Measurements from ENCODE around the gene ARL2BP. TPM values are rescaled to one million over a fixed set of nuclear protein-coding genes. Genes with fewer than 3 reads are reported as not detected.
"Not testable (repeated sequence)": the region's sequence is repeated elsewhere in the genome, so short reads cannot be mapped to it uniquely, and the experiment has no call there.

Gene ARL2BP
- total RNA-seq, 1 experiment from 2014 or later = 352 TPM

DNA sequence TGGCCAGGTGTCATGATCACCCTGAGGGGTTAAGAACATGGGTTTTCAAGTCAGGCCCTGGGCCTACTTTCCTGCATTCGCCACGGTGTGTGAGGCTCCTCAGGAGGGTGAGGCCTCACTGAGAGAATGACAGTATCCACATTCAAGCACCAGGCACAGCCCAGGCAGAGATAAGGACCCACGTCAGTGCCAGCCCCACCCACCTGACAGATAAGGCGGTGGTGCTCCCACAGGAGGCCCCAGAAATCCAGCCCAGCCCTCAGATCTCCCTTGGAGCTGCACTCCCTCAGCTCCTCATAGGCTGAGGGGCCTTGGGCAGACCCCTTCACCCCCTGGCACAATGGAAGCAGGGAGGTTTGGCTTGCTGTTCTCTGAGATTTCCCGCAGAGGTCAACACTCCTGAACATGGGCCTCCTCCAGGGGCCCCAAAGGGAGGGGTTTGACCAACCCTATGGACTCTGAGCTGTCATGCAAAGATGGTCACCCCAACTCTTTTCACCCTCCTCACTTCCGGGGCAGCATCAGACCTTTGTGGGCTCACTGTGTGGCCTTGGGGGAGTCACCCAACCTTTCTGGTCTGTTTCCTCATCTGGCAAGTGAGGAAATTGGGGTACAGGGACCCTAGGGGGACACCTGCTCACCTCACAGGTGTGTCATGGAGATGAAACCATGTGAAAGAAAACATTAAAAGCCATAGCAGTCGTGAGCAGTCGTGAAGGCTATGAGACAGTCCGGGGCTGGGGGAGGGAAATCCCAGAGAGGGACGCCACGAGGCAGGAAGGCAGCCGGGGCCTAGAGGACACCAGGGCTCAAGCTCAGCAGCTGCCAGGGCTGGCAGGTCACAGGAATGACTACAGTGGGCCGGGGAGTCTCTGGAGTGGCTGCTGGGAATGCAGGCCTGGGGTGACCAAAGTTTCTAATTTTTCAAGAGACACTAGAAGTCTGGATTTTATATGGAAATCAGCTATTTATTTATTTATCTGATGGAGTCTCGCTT lies 24.0 kb downstream of the ARL2BP start:
- Histone ChIP-seq H3K9me3 (no peaks in the 10 kb centered on the region), H3K36me3 (no peaks in the 10 kb centered on the region), H3K4me3 (no peak overlapping the region), H3K27me3 (no peaks in the 10 kb centered on the region)
- no peak for DNase-seq

- no peak overlapping the region for H3K4me3 ChIP-seq
- H3K9me3 ChIP-seq = no peaks in the 10 kb centered on the region
- no peak for DNase-seq
- H3K36me3 ChIP-seq = no peaks in the 10 kb centered on the region
- no peaks in the 10 kb centered on the region for H3K27me3 ChIP-seq
Measured at GRCh38 chr16:57270221-57271062, 25.4 kb downstream of the ARL2BP start.

GRCh38 chr16:57271063-57271345 lies 25.9 kb downstream of the ARL2BP start:
- H3K4me3 ChIP-seq = no peak overlapping the region
- DNase-seq = no peak
- H3K36me3 ChIP-seq = no peaks in the 10 kb centered on the region
- H3K9me3 ChIP-seq = no peaks in the 10 kb centered on the region
- H3K27me3 ChIP-seq = no peaks in the 10 kb centered on the region

- Histone ChIP-seq H3K9me3 (no peaks in the 10 kb centered on the region), H3K4me3 (no peak overlapping the region), H3K27me3 (no peaks in the 10 kb centered on the region), H3K36me3 (no peaks in the 10 kb centered on the region)
- DNase-seq = no peak
Measured at GRCh38 chr16:57271867-57272495, 26.9 kb downstream of the ARL2BP start.

- H3K36me3 ChIP-seq = no peaks in the 10 kb centered on the region
- DNase-seq = no peak
- no peak overlapping the region for H3K4me3 ChIP-seq
- H3K9me3 ChIP-seq = no peaks in the 10 kb centered on the region
- H3K27me3 ChIP-seq = no peaks in the 10 kb centered on the region
Measured at GRCh38 chr16:57273359-57273758, 28.3 kb downstream of the ARL2BP start.

- no peak overlapping the region for H3K4me3 ChIP-seq
Measured at GRCh38 chr16:57273826-57274225, 28.8 kb downstream of the ARL2BP start.

GRCh38 chr16:57275946-57276345 lies 30.9 kb downstream of the ARL2BP start:
- H3K27me3 ChIP-seq, DNase-seq, H3K4me3 ChIP-seq, H3K9me3 ChIP-seq, H3K36me3 ChIP-seq: not testable (repeated sequence)

More at GRCh38 chr16:57273826-57274225, 28.8 kb downstream of the ARL2BP start:
- Histone ChIP-seq H3K36me3 (no peaks in the 10 kb centered on the region), H3K9me3 (no peaks in the 10 kb centered on the region), H3K27me3 (no peaks in the 10 kb centered on the region)
- DNase-seq = no peak

- Histone ChIP-seq H3K27me3 (no peaks in the 10 kb centered on the region), H3K9me3 (no peaks in the 10 kb centered on the region), H3K36me3 (no peaks in the 10 kb centered on the region), H3K4me3 (no peak overlapping the region)
- DNase-seq = no peak
Measured at GRCh38 chr16:57276596-57276995, 31.5 kb downstream of the ARL2BP start.

DNA sequence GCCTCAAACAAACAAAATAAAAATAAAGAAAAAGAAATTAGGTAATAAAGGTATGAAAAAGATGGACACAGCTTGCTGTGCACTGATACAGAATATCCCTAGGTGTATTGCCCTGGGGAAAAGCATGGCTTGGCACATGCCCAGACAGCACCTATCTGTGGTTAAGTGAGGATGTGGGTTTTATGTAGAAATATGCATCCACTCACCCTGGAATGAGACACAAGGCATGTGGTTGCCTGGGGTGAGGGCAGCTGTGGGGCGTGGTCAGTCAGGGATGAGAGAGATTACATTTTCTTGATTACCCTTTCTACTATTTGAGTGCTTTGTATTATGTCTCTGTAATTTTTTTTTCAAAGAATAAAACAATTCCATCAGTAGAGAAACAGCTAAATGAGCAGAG lies 32.5 kb downstream of the ARL2BP start:
- Histone ChIP-seq H3K27me3 (no peaks in the 10 kb centered on the region; the same call in 1 of the 2 replicates), H3K9me3 (no peaks in the 10 kb centered on the region), H3K4me3 (no peak overlapping the region), H3K36me3 (no peaks in the 10 kb centered on the region)
- peak; percentile 58 for DNase-seq

DNA sequence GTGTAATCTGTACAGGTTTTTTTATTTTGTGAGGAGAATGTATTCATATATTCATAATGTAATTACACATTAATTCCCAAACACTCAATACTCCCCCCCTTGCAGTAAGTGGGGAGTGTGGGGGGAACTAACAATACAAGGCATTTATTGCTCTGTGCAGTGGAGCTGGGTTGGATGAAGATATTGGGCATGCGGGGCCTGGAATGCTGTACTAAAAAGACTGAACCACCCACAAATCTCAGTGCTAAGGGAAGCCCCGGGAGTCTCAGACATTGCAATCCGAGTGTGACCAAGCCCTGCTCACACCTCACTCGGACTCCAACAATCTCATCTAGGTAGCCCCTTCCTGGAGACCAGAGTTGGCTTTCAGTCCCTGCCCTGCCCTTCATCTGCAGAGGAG lies 33.4 kb downstream of the ARL2BP start:
- no peak for DNase-seq
- no peak overlapping the region for H3K4me3 ChIP-seq
- no peaks in the 10 kb centered on the region; the same call in 1 of the 2 replicates for H3K27me3 ChIP-seq
- no peaks in the 10 kb centered on the region for H3K9me3 ChIP-seq
- H3K36me3 ChIP-seq = no peaks in the 10 kb centered on the region

GRCh38 chr16:57279780-57280638 lies 35.0 kb downstream of the ARL2BP start:
- no peak for DNase-seq
- no peaks in the 10 kb centered on the region for H3K36me3 ChIP-seq
- no peaks in the 10 kb centered on the region for H3K9me3 ChIP-seq
- no peak overlapping the region for H3K4me3 ChIP-seq
- peaks cover 2% of the 10 kb centered on the region for H3K27me3 ChIP-seq

DNA sequence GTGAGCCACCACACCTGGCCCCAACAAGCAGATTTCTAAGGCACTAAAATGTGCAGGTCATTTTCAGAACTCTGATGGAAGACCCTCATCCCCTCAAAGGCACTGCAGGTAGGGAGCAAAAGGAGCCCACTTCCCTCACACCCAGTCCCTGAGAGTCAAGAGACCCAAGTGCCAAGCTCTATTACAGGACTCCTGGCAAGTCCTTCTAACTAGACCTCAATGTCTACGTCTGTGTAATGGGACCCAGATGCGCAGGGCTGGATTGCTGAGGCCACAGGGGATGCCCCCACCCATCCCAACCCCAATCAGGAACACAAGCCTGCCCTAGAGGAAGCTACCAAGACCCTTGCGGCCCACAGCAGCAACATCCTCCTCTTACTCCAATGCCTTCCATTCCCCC lies 36.7 kb downstream of the ARL2BP start:
- H3K27me3 ChIP-seq = peaks cover 3% of the 10 kb centered on the region
- no peak overlapping the region for H3K4me3 ChIP-seq
- no peaks in the 10 kb centered on the region for H3K36me3 ChIP-seq
- DNase-seq = no peak
- no peaks in the 10 kb centered on the region for H3K9me3 ChIP-seq

GRCh38 chr16:57282510-57283213 lies 37.6 kb downstream of the ARL2BP start:
- no peak for DNase-seq
- no peaks in the 10 kb centered on the region for H3K9me3 ChIP-seq
- H3K36me3 ChIP-seq = no peaks in the 10 kb centered on the region
- peaks cover 3% of the 10 kb centered on the region for H3K27me3 ChIP-seq
- H3K4me3 ChIP-seq = no peak overlapping the region

DNA sequence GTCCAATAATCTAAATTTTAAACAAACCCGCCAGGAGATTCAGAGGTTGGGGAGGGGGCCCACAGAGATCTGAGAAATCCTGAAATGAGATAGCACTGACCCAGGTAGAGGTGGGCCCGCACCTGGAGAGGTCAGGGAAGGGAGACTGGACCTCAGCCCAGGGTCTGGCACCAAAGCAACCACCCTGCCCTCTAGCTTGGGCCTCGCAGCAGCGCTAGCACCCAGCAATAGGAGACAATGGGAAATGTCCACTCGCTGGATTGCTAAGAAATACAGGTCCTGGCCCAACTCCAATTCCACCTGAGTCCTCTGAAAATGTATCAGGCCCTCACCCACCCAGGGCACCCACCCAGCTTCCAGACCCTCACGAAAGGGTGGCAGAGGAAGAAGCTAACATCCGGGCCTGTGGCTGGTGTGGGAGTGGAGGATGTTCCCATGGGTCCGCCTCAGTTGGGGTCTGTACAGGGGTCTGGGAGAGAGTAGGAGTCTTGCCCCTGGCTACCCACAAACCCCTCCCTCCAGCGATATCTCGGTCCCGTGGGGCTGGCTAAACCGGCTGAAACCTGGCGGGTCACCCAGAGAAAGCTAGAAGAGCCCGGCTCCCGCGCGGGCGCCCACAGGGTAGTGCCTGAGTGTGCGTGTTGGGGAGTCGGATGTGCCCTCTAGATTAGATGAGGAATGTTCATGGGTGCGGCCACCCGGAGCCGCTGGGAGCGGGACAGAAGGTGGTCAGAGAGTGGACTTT lies 38.3 kb downstream of the ARL2BP start:
- peaks cover 3% of the 10 kb centered on the region for H3K27me3 ChIP-seq
- H3K9me3 ChIP-seq = no peaks in the 10 kb centered on the region
- no peaks in the 10 kb centered on the region for H3K36me3 ChIP-seq
- no peak for DNase-seq
- no peak overlapping the region for H3K4me3 ChIP-seq

GRCh38 chr16:57283959-57284208 lies 38.8 kb downstream of the ARL2BP start:
- Histone ChIP-seq H3K36me3 (no peaks in the 10 kb centered on the region), H3K27me3 (peaks cover 3% of the 10 kb centered on the region), H3K9me3 (no peaks in the 10 kb centered on the region), H3K4me3 (no peak overlapping the region)
- DNase-seq = no peak
